Kidney glomerular epithelial cell (primary cell): Measurements from ENCODE around the gene POLE4.

Source experiments
- DNase-seq: peaks from one replicate; lab custom pipeline; 2025; lab: John Stamatoyannopoulos, UW

POLE4 gene

DNA sequence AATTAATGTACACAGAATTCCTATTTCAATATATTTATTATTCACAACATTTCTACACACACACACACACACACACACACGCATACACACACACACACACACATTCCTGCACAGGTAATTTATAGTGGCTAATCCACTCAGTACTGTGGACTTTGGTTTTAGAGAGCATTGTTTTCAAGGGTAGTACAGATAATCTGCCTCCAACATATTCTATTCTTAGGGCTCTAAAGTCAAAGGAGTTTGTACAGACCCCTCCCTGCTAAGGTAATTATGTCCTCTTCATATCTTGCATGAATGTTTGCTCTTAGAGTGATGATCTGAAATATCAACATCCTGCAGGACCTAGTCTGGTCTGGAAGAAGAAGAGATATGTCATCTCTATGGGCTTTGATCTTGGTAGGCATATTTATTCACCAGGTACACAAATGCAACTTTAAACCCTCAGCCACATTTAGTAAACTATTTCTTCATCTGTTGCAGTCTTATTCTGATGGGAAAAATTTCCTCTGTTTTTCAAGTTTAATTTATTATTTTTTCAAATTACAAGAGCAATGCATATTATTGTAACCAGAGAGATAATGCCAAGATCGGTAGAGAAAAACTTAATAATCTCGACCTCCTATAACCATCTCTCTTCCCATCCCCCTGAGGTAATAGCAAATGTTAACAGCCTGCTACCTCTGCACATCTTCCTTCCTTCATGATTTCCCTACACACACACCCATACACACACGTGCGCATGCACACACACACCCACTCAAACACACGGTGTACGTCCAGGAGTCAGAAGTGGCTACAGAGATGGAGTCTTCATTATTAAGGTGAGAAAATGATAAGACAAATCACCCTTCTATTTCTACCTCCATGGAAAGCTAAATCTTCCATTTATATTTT lies 18.3 kb upstream of the POLE4 start:
- no peak for DNase-seq

DNA sequence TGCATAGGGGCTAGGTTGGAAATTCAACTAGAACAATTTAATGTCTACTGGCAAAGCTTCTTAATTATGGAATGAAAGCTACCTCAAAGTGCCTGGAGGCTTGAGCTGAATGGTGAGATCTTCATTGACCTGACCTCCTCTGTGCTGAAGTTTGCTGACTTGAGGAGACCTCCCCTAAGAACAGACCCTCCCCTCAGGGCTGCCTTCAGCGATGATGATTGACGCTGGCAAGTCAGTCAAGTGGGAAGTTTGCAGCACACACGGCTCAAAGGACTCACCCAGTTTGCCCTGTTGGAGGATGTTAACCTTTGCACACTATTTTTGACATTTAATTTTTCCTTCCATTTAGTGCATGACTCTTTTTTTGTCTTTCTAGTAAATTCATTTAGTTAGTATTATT lies 17.2 kb upstream of the POLE4 start:
- no peak for DNase-seq

DNA sequence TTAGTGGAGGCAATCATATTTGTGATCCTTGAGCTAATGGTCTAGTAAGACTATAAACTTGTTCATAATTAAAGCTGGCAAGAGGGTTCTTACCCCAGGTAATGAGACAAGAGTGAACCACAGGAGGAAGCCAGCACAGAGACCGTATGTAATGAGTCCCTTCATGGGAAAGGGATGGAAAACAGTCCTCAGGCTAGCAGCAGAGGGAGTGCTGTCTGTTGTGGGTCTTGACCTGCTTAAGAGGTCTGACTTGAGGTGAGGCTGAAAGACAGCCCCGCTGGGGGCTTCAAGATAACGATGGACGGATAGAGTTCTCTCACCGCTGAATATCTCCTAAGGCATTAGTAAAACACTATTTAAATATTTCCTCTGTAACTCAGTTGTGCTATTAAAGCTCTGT lies 16.2 kb upstream of the POLE4 start:
- no peak for DNase-seq

DNA sequence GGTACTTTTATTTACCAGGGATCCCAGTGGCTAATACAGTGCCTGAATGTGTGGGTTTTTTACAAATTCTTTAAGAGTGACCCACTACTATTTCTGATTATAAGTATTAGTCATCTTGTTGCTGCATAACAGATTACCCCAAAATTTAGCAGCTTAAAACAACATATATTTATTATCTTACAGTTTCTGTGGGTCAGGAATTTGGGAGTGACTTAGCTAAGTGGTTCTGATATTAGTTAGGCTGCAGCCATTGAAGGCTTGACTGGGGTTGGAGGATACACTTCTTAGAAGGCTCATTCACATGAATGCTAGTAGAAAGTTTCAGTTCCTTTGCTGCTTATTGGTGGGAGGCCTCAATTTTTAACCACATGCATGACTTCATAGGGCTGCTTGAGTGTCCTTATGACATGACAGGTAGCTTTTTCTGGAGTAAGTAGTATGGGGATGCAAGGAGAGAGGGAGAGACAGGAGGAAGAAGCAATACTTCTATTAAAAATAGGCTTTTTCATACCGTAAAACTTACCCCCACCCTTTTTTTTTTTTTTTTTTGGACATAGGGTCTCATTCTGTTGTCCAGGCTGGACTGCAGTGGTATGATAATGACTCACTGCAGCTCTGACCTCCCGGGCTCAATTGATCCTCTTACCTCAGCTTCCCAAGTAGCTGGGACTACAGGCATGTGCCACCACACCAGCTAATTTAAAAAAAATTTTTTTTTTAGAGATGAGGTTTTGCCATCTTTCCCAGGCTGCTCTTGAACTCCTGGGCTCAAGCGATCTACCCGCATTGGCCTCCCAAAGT lies 13.3 kb upstream of the POLE4 start:
- no peak for DNase-seq

DNA sequence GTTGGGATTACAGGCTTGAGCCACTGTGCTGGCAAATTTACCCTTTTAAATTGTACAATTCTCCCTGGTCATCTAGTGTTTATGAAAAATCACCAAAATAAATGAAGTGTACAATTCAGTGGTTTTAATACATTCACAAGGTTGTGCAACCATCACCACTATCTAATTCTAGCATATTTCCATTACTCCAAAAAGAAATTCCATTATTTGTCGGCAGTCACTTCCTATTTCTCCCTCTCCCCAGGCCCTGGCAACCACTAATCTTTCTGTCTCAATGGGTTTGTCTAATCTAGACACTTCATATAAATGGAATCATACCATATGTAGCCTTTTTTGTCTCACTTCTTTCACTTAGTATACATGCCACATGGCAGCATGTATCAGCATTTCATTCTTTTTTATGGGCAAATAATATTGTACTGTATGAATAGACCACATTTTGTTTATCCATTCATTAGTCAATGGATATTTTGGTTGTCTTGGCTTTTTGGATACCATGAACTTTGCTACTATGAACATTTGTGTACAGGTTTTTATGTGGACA lies 12.6 kb upstream of the POLE4 start:
- no peak for DNase-seq

DNA sequence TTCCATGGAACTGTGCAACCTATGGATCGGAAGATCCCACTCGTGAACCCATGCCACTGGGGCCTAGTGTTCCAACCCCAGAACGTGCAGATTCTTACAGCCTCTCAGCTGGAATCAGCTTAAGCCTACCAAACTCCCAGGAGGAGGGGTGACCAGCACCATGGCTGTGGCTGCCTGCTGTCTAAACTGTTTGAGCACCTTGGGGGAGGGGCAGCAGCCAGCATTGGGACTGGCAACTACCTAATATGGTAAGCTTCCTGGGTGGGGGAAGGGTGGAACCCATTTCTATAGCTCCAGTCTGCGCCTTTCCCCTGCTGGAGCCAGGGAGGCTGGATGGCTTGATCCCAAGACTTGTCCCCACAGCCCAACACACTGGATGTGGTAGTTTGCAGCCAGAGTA lies 10.7 kb upstream of the POLE4 start:
- no peak for DNase-seq

DNA sequence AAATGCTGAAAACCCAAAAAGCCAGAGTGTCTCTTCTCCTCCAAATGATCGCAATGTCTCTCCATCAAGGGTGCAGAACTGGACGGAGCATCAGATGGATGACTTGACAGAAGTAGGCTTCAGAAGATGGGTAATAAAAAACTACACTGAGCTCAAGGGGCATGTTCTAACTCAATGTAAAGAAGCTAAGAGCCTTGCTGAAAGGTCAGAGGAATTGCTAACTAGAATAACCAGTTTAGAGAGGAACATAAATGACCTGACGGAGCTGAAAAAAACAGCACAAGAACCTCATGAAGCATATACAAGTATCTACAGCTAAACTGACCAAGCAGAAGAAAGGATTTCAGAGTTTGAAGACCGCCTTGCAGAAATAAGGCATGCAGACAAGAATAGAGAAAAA lies 9.7 kb upstream of the POLE4 start:
- DNase-seq, result no peak

DNA sequence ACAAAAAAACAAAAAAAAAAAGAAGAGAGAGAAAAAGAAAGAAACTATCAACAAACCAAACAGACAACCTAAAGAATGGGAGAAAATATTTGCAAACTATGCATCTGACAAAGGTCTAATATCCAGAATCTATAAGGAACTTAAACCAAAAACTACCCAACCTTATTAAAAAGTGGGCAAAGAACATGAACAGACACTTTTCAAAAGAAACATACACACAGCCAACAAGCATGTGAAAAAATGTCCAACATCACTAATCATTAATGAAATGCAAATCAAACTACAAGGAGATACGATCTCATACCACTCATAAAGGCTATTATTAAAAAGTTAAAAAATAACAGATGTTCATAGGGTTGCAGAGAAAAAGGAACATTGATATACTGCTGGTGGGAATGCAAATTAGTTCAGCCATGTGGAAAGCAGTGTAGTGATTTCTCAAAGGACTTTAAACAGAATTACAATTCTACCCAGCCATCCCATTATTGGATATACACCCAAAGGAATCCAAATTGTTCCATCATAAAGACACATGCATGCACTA lies 7.2 kb upstream of the POLE4 start:
- DNase-seq, result no peak

DNA sequence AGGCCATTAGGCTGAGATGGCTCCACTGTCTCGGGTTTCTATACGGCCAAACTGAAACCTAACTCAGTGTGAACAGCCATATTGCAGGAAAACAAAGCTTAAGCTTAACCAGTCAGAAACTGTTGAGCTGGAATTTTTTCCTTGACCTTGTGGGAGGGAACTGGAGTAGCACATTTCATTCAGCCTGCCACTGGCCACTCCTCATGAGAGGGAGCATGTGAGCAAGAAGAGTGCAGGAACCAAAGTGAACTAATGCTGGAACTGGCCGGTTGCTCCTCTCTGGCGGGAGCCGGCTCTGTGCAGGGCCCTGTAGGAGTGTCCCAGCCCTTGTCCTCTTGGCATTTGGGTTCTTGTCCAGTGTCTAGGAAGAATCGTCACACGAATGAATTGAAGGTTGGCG lies 5.9 kb upstream of the POLE4 start:
- no peak for DNase-seq

DNA sequence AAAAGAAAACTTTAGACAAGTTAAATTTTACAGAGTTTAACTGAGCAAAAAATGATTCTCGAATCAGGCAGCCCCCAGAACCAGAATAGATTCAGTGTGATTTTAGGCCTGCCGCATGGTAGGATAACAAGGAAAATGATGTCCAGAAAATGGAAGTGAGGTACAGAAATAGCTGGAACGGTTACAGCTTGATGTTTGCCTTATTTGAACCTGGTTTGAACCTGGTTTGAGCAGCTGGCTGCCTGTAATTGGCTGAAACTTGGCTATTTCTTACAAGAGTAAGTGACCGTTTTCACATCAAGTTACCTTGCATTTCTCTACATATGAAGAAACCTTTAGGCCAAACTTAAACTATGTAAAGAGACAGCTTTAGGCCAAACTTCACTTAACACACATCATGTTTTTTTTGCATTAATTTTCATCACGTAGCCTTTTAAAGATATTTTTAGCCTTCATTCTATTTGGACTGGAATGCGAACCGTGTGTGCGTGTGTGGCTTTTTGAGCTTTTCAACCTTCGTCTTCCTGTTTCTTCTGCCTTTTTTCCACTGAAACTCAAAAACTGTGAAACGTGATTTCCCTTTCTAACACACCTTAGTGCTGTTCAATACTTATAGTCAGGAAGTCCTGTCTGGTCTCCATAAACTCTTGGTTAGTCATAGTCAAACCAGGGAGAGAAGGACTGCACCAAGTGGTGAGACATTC lies 4.5 kb upstream of the POLE4 start:
- no peak for DNase-seq

DNA sequence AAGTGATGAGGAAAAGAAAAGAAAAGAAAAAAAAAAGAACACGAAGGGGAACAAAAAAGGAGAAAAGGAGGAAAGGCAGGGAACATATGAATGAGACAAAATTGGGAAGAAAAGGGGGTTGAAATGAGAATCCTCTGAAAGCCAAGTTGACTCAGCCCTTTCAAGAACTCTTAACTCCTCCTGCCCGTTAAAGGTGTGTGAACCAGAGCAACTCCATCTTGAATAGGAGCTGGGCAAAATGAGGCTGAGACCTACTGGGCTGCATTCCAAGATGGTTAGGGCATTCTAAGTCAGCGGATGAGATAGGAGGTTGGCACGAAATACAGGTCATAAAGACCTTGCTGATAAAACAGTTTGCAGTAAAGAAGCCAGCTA lies 4.0 kb upstream of the POLE4 start:
- no peak for DNase-seq

DNA sequence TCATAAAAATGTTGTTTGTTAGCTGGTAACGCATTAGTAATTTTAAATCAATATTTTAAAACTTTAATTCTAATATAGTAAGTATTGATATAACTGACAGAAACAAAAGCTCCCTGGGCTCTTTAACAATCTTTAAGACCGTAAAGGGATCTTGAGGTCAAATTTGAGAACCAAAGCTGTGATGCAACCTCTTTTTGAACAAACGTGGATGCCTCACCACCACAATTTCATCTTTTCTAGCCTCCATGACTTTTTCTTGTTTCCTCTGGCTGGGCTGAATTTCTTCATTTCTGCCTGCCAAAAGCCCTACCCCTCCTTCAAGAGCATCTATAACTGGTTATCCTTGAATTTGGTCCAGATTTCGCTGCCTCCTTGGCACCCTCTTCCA lies 563 bp upstream of the POLE4 start:
- DNase-seq, result no peak

DNA sequence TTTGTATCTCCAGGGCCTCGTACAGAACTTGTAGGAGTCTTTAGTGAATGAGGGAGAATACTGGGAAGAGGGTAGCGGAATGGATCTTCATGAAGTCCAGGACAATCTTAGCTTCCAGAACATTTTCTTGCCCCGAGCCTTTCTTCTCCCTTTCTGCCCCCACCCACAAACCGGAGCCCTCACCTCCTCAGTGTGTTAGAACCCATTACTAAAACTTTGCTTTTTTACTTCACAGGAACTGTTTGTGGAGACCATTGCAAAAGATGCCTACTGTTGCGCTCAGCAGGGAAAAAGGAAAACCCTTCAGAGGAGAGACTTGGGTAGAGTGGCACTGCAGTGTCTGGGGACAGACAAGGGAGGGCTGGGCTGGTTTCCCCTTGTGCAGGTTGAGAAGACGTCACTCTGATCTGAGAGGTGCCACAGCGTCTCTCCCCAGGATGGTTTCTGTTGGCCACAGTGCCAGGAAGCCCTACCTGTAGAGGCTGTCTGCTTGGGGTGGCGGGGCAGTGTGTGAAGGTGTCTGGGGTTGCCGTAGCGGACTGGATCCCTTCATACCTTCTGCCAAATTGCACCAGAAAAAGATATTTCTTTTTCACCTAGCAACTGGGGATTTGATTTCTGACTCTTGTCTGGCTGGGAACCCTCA lies 786 bp downstream of the POLE4 start:
- no peak for DNase-seq

DNA sequence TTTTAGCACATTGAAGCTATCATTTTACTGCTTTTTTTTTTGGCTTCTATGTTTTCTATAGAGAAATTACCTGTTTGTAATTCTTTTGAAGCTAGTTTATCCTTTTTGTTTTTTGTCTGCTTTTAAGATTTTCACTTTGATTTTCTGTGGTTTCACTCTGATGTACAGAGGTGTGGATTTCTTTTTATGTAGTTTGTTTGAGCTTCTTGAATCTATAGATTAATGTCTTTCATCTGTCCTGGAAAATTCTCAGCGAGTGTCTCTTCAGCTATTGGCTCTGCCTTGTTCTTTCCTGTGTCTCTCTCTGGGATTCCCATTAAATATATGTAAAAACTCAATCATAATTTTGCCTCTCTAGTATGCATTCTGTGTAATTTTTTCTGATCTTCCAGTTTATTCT lies 8.4 kb downstream of the POLE4 start:
- no peak for DNase-seq

DNA sequence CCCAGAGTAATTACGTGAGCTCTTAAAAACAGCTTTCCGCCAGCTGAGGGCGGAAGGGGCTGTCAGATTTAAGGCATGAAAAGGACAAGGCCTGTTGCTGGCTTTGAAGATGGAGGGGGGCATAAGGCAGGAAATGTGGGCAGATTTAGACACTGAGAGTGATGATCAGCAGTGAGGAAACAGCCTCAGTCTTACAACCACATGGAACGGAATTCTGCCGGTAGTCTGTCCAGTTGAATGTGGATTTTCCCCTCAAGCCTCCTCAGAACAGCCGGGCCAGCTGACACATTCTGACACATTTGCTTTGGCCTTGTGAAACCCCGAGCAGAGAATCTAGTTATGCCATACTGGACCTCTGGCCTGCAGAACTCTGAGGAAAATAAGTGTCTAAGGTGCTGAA lies 16.6 kb downstream of the POLE4 start:
- DNase-seq, result no peak

DNA sequence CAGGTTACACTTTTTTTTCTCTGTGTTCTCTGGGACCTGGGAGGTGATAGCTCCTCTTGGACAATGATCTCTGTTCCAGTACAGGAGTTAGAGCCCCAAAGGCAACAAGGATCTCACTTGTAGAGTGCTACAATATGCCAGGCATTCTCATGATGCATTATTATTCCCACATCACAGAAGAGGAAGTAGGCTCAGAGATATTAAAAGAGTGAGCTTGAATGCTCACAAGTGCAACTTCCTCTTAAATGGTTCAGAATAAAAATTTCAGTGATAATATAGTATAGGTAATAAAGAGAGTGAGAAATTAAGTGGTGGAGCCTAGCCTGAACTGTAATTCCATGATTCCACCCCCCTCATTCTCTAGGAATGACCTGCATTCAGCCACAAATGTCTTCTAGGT lies 21.4 kb downstream of the POLE4 start:
- DNase-seq, result no peak

DNA sequence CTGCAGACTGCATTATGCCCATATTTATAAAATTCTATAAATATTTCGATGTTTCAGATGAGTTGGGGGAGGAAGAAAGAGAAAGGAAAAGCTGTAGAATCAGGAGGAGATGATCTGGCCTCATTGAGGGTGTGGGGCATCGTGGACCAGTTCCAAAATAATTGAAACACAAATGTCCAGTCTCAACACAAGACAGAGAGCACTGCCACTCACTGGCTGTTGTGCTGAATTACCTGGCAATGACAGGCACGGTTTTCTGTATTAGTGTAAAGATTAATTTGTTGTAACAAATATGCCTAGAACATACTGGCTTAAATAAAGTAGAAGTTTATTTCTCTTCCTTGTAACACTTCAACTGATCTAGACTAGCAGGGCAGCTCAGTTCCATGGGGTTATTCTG lies 24.1 kb downstream of the POLE4 start:
- no peak for DNase-seq

DNA sequence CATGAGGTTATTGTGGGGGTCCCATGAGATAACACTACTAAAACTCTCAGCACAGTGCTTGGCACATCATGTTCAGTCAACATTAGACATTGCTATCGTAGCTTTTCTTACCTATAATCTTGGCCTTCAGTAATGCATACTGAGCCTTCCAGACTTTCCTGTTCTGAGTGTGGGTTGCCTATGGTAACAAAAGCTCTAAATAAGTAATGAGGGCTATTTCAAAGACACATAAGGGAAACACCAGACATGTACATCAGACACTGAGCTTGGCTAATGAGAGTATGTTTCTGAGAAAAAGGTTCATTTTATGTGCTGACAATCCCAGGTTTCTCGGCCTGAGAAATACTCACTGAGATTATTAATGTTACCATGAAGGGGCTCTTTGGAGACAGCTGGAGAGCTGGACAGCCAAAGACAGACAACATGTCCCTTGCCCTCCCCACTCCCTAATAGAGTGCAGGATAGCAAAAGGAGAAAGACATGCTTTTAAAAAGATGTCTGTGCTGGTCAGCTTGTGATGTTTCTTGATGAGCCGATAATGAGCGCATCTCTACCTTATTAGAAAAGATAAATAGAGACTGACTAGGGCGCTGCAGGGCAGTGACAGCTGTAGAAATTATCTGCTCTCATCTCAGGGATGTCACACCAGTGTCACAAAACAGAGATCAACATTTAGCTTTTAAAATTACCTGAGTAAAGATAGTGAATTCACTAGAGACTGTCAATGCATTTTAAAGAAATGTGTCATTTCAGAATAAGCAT lies 25.4 kb downstream of the POLE4 start:
- DNase-seq, result no peak

DNA sequence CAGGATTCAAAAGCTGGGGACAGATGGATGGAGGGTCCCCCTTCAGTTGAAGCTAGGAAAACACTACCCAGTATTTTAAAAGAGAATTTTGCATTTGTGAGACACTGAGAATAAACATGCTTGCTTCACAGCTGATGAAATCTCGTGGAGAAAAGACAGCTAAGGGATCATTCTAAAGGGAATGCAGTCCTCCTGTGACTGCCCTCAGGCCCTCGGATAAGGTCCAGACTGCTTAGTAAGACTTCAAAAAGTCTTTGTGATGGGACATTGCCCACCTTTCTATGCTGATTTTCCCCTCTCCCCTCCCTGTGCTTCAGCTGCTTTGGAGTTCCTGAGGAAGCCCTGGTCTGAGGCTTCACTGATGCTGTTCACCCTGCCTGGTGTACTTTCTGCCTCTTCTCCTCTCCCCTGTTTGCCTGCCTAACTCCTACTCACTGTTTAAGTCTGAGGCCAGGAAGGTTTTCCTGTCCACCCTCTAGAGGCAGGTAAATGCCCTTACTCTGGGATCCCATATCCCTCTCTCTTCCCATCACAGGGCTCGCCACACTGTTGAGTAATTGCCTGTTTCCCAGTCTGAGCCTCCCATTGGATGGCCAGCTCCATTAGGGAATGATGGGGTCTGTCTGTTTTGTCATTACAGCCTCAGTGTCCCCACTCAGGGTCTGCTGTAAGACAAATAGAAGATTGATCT lies 26.6 kb downstream of the POLE4 start:
- no peak for DNase-seq

DNA sequence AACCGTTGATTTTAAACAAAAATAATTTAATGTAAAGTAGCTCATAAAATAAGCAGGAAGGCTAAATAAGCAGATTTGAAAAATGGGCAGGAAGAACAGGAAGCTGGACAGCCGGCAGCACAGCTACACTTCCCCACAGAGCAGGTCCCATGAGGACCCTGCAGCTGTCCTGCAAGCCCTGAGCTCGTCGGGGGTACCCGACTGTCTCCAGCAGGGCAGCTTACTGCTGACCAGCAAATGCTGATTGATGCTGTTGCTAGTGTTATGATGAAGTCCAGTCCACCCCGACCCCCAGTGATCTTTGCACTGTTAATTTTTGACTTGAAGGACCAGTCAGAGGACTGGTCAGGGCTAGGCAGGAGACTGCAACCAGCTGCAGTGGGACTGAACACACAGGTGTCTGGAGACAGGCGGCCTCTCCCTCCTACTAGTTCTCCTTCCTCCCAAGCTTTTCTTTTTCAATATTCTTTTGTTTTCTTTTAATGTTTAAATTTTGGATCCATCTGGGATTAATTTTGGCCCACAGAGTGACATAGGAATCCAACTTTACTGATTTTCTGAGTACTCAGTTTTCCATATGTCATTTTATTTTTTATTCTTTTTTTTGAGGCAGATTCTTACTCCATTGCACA lies 27.7 kb downstream of the POLE4 start:
- no peak for DNase-seq
